Astrocyte (in vitro differentiated cells and primary cell): ENCODE measurements around the gene ITPK1.

Source experiments
- CTCF ChIP-seq: IDR thresholded peaks from 2 replicates; pipeline ENCODE4 v1.5.1; 2011; ENCODE audit warnings: low read depth, mild to moderate bottlenecking, inconsistent platforms, low read length, moderate library complexity; ENCODE audit not compliant: insufficient read depth
- EZH2 ChIP-seq: IDR thresholded peaks from 2 replicates; pipeline ENCODE4 v1.6.1; 2012; ENCODE audit warnings: mild to moderate bottlenecking, low read length, inconsistent platforms; ENCODE audit not compliant: insufficient read depth

DNA sequence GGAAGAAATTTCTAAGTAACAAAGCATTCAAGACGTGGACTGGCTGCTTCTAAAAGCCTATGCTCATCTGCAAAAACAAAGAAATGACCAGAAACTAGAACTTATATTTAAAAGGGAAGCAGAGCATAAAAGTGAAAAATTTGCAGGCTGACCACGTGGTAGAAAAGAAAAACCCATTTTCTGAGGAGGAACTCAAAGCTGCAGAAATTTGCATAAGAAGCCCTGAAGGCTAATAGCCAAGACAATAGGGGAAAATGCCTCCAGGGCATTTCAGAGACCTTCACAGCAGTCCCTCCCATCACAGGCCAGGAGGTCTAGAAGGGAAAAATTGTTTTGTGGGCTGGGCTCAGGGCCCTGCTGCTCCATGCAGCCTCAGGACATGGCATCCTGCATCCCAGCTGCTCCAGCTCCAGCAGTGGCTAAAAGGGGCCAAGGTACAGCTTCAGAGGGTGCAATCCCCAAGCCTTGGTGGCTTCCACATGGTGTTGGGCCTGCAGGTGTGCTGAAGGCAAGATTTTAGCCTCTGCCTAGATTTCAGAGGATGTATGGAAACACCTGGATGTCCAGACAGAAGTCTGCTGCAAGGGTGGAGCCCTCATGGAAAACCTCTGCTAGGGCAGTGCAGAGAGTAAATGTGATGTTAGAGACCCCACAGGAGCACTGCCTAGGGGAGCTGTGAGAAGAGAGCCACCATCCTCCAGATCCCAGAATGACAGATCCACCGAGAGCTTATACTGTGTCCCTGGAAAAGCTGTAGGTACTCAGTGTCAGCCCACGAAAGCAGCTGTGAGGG lies 137.3 kb downstream of the ITPK1 start:
- TF ChIP-seq EZH2 = no peak
- no peak for TF ChIP-seq CTCF
